NCI-H345 treated with DMSO at 0.1 percent for 48 hours (cell line): ENCODE measurements around the gene ITPRID2.

Experiments used
- DNase-seq: peaks from one replicate; lab custom pipeline; 2025; ENCODE audit not compliant: unreplicated experiment; lab: John Stamatoyannopoulos, UW

ITPRID2 gene

GRCh38 chr2:181891258-181891965 is at the start of gene ITPRID2:
Gene ITPRID2 (plus strand): TSS chr2:181891730. CDS start chr2:181892067, 337 bp downstream.
- peak; percentile 44 for DNase-seq

DNA sequence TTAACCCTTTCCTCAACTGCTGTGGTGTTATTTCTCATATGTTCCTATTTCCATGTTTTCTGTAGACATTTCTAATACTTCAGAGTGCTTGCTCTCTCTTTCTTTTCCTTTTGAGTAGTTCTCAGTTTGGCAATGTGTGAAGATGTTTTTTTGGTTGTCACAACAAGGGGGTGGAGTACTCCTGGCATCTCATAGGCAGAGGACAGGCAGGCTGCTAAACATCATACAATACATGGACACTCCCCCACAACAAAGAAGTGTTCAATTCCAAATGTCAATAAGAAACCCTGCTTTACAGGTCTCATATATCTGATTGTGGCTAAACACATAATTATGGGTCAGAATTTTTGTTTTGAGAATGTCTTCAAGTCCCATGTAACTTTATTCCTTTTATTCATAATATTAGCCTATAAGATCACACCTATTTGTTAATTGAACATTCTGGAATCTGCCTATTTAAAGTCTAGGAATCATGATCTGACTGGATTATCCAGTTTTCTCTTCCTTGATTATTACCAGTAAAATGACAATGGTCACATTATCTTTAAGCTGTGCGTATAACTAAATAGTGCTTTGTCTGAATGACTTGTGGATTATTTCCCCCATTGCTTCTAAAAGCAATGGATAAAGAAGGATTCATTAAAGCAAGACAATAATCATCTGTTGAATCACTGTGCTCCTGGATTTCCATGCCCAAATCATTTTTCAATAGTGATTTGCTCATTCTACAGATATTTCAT is 46.8 kb upstream of the ITPRID2 start:
- DNase-seq, result no peak

GRCh38 chr2:181846399-181847197 is 44.9 kb upstream of the ITPRID2 start:
- no peak for DNase-seq

DNA sequence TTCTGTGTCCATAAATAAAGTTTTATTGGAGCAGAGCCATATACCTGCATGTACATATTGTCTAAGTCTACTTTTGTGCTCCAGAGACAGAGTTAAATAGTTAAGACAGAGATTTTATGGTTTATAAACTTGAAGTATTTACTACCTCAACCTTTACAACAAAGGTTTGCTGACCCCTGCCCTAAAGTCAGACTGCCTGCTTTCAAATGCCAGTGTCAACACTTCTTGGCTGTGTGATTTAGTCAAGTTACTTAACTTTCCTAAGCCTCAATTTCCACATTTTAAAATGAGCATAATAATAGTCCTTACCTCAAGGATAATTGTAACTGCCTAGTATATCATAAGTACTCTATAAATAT is 44.4 kb upstream of the ITPRID2 start:
- no peak for DNase-seq

DNA sequence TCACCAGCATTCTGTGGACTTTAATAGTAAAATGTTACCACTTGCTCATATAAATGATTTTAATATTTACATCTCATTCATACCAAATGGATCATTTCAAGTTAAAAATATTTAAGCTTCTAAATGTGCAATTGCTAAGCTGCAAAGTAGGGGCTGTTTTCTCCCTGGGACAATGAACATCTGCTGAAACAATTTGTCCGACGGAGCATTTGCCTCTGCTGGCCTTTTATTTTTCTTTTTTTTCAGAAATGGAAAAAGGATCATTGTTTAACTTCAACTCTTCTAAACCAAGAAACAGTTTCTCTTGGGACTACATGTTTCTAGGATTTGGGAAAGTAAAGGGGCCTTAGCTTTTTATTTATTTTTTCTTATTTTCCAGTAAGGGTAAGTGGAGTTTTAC is 43.8 kb upstream of the ITPRID2 start:
- no peak for DNase-seq

DNA sequence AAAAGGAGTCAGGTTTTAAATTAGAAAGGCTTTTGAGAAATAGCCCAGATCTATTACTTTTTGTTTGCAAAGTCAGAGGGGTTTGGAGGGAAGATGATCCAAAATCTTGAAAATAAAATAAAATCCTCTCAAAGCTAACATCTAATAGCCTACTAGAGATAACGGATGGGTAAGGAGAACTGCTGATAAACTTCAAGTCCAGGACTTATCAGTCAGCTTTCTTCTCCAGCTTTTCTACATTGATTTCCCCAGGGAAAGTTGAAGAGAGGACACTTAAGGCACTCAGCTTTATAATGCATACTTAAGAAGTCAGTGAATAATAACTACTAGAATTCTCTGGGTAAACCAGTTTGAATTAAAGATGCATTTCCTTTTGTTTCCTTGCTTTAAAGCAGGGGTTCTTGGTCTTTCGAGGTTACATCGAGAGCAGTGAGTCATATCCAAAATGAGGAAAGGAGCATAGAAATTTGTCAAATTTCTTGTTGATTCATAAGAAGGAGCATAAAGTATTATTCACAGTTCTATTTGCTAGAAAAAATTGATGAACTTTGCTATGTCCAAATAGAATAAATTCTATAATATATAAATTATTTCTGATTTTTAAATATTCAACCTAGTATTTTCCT is 43.2 kb upstream of the ITPRID2 start:
- no peak for DNase-seq

GRCh38 chr2:181849601-181850000 is 41.9 kb upstream of the ITPRID2 start:
- DNase-seq, result no peak

DNA sequence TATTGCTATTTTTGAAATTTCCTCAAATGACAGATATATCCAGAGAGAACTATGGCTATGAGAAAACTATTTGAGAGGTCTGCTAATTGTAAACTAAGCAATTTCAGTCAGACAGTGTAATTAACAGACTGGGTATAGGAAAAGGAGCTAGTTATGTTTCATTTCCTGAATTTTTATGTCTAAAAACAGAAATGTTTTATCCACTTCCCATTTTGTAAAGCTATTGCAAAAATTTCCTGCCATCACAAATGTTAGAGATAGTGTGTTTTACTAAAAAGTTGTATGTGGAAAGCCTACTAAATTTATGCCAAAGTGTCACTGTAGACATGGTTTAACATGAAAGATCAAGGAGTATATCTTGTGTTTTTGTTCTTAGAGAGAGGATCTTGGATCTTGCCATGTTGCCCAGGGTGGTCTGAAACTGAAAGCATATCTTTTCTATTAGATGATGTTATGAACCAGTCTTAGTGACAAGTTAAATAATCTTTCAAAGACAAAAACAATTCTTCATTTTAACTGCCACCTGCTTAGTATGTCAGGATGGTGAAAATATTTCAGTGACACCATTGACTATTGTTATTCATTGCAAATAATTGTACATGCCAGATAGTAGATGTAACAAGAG is 40.5 kb upstream of the ITPRID2 start:
- DNase-seq, result no peak

GRCh38 chr2:181851726-181852125 is 39.8 kb upstream of the ITPRID2 start:
- DNase-seq, result no peak

- no peak for DNase-seq
These were observed 37.8 kb upstream of the ITPRID2 start for GRCh38 chr2:181853696-181854095.

- DNase-seq, result no peak
These were observed 34.0 kb upstream of the ITPRID2 start for GRCh38 chr2:181857483-181857882.

DNA sequence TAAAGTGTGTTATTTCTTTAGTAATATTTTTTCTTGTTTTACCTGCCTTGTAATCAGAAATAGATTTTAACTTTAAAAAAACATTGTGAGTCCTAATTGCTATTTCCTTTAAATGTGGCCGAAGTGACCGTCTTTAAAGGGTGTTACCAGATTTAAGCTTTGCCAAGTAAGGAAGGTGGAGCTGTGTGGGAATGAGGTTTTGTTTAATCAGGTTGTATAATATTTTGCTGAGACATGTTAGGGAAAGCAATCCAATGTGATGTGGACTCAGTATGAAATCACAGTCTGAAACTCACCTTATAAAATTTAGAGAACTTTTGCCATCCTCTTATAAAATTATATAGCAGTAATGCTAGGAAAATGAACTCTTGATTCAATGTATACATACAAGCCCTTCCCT is 32.9 kb upstream of the ITPRID2 start:
- no peak for DNase-seq

DNA sequence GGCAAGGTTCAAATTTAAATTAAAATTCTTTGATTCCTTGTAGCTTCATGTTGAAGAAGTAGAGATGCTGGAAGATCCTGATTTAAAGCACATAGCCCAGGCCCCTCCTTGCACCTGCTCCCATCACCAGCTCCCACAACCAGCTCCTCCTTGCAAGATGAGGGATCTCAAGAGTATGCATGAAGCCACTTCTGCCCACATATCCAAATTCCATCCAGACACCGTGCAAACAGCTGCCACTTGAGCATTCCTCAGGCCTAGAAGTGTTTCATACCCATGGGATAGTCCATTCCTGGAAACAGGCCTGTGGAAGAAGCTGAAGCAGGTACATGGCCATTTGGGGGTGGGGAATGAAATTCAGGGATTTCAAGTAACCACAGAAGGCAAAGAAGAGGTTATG is 32.4 kb upstream of the ITPRID2 start:
- DNase-seq, result no peak

- no peak for DNase-seq
These were observed 31.7 kb upstream of the ITPRID2 start for GRCh38 chr2:181859803-181860202.

DNA sequence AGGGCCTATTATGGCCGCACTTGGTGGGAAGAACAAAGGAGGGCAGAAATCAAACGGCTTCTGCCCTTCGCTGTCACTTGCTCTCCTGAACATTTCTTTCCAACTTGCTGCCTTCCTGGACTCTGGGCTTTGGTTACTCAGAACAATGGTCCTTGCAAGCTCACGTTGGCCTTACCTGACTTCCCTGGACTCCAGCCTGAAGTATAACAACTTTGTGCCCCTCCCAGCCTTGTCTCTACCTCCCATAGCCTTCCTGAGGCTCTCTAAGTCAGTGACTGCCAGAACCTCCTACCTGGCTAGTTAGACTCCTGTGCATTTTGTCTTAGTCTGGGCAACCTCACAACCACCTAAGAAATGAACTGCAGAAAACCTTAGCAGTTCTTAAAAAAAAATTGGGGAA is 30.2 kb upstream of the ITPRID2 start:
- DNase-seq, result no peak

GRCh38 chr2:181862583-181863281 is 28.8 kb upstream of the ITPRID2 start:
- no peak for DNase-seq

GRCh38 chr2:181872178-181872577 is 19.4 kb upstream of the ITPRID2 start:
- DNase-seq, result no peak

DNA sequence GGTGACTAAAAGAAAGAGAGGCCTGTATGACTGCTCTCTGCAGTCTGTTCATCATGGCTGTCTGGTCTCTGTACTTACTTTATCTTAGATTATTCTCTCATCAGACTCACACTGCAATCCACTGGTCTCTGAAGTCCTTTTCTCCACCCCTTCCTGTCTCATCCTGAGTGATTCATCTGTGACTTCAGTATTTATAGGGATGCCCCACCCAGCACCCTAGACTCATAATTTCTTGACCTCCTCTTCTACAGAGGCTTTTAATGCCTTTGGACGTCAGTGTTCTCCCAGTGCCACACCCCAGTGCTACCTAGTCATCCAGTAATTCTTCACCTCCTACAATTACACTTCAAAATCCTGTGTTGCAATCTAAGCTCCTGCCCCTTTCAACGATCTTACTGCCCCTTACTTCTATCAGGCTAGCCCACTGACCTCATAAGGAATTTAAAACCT is 14.9 kb upstream of the ITPRID2 start:
- DNase-seq, result no peak

- no peak for DNase-seq
These were observed 14.3 kb upstream of the ITPRID2 start for GRCh38 chr2:181877181-181877664.

- DNase-seq, result no peak
These were observed 13.1 kb upstream of the ITPRID2 start for GRCh38 chr2:181878448-181878847.
